ENCODE measurements around the gene CASQ1.

CASQ1 gene

GRCh38 chr1:160189649-160190625 is at the start of gene CASQ1:
TSS of gene CASQ1 (plus strand) at chr1:160190575. CDS start at chr1:160190752, 177 bp downstream.
- DNase-seq: no peak

GRCh38 chr1:160143695-160144094 is 46.7 kb upstream of the CASQ1 start:
- DNase-seq: no peak

GRCh38 chr1:160144921-160145320 is 45.5 kb upstream of the CASQ1 start:
- no peak for DNase-seq

GRCh38 chr1:160146107-160146506 is 44.3 kb upstream of the CASQ1 start:
- DNase-seq: no peak

- DNase-seq: no peak
These were observed 42.3 kb upstream of the CASQ1 start for GRCh38 chr1:160148121-160148520.

GRCh38 chr1:160149233-160149632 is 41.1 kb upstream of the CASQ1 start:
- no peak for DNase-seq

- DNase-seq: no peak
These were observed 40.7 kb upstream of the CASQ1 start for GRCh38 chr1:160149716-160150115.

- no peak for DNase-seq
These were observed 39.1 kb upstream of the CASQ1 start, which contains the start of gene ATP1A4 for GRCh38 chr1:160151303-160151702. TSS of gene ATP1A4 (plus strand) at chr1:160151603. CDS start at chr1:160152041, 438 bp downstream.

- no peak for DNase-seq
These were observed 35.6 kb upstream of the CASQ1 start for GRCh38 chr1:160154790-160155189.

GRCh38 chr1:160156361-160156760 is 34.0 kb upstream of the CASQ1 start:
- DNase-seq: no peak

- DNase-seq: no peak
These were observed 33.2 kb upstream of the CASQ1 start for GRCh38 chr1:160157174-160157573.

- no peak for DNase-seq
These were observed 32.3 kb upstream of the CASQ1 start for GRCh38 chr1:160158031-160158430.

- no peak for DNase-seq
These were observed 31.8 kb upstream of the CASQ1 start for GRCh38 chr1:160158534-160158933.

GRCh38 chr1:160159846-160160245 is 30.5 kb upstream of the CASQ1 start:
- DNase-seq: no peak

- DNase-seq: no peak
These were observed 28.2 kb upstream of the CASQ1 start for GRCh38 chr1:160161965-160162705.

GRCh38 chr1:160162931-160163330 is 27.4 kb upstream of the CASQ1 start:
- no peak for DNase-seq

- no peak for DNase-seq
These were observed 26.8 kb upstream of the CASQ1 start for GRCh38 chr1:160163615-160164014.

- DNase-seq: no peak
These were observed 26.3 kb upstream of the CASQ1 start for GRCh38 chr1:160164121-160164520.

- no peak for DNase-seq
These were observed 24.1 kb upstream of the CASQ1 start for GRCh38 chr1:160166166-160166868.

- DNase-seq: no peak
These were observed 23.3 kb upstream of the CASQ1 start for GRCh38 chr1:160167056-160167455.

GRCh38 chr1:160167580-160167979 is 22.8 kb upstream of the CASQ1 start:
- no peak for DNase-seq

- DNase-seq: no peak
These were observed 22.4 kb upstream of the CASQ1 start for GRCh38 chr1:160168016-160168415.
